Rectal smooth muscle tissue (tissue), 1 donor: ENCODE measurements around the gene UST.

Source experiments
- H3K27ac ChIP-seq: one replicate; pipeline ENCODE4 v1.7.0; 2013; ENCODE audit warnings: low read depth, low read length, inconsistent platforms
- H3K27me3 ChIP-seq: one replicate; pipeline ENCODE4 v1.7.0; 2013; ENCODE audit warnings: low read length; ENCODE audit not compliant: control insufficient read depth, insufficient read depth
- H3K36me3 ChIP-seq: one replicate; pipeline ENCODE4 v1.7.0; 2013; ENCODE audit warnings: low read length; ENCODE audit not compliant: control insufficient read depth, insufficient read depth
- H3K4me1 ChIP-seq: one replicate; pipeline ENCODE4 v1.7.0; 2013; ENCODE audit warnings: low read length; ENCODE audit not compliant: control insufficient read depth, insufficient read depth
- H3K4me3 ChIP-seq: one replicate; pipeline ENCODE4 v1.7.0; 2013; ENCODE audit warnings: low read length
- H3K9ac ChIP-seq: one replicate; pipeline ENCODE4 v1.7.0; 2013; ENCODE audit warnings: low read length

The UST gene

GRCh38 chr6:148800536-148800935, 53.7 kb downstream of the UST start:
- H3K27ac ChIP-seq: no peak overlapping the region
- no peaks in the 10 kb centered on the region for H3K27me3 ChIP-seq
- no peak overlapping the region for H3K9ac ChIP-seq
- no peaks in the 10 kb centered on the region for H3K4me1 ChIP-seq
- no peak overlapping the region for H3K4me3 ChIP-seq
- H3K36me3 ChIP-seq: no peaks in the 10 kb centered on the region

GRCh38 chr6:148803979-148804378, 57.1 kb downstream of the UST start:
- Histone ChIP-seq H3K36me3 (no peaks in the 10 kb centered on the region), H3K27ac (no peak overlapping the region), H3K4me1 (no peaks in the 10 kb centered on the region), H3K4me3 (no peak overlapping the region), H3K27me3 (no peaks in the 10 kb centered on the region), H3K9ac (no peak overlapping the region)

- no peak overlapping the region for H3K27ac ChIP-seq
- no peak overlapping the region for H3K9ac ChIP-seq
- no peaks in the 10 kb centered on the region for H3K4me1 ChIP-seq
- no peak overlapping the region for H3K4me3 ChIP-seq
- no peaks in the 10 kb centered on the region for H3K36me3 ChIP-seq
- no peaks in the 10 kb centered on the region for H3K27me3 ChIP-seq
Observed at GRCh38 chr6:148805777-148806176, 58.9 kb downstream of the UST start.

GRCh38 chr6:148807784-148808183, 61.0 kb downstream of the UST start:
- no peak overlapping the region for H3K27ac ChIP-seq
- no peak overlapping the region for H3K9ac ChIP-seq
- H3K36me3 ChIP-seq: no peaks in the 10 kb centered on the region

GRCh38 chr6:148808786-148809304, 62.0 kb downstream of the UST start:
- no peaks in the 10 kb centered on the region for H3K36me3 ChIP-seq
- no peak overlapping the region for H3K27ac ChIP-seq
- no peaks in the 10 kb centered on the region for H3K27me3 ChIP-seq

More at GRCh38 chr6:148807784-148808183, 61.0 kb downstream of the UST start:
- H3K4me3 ChIP-seq: no peak overlapping the region
- no peaks in the 10 kb centered on the region for H3K4me1 ChIP-seq
- no peaks in the 10 kb centered on the region for H3K27me3 ChIP-seq

GRCh38 chr6:148811459-148811858, 64.6 kb downstream of the UST start:
- Histone ChIP-seq H3K36me3 (no peaks in the 10 kb centered on the region), H3K4me3 (no peak overlapping the region), H3K27ac (no peak overlapping the region), H3K4me1 (no peaks in the 10 kb centered on the region), H3K9ac (no peak overlapping the region), H3K27me3 (no peaks in the 10 kb centered on the region)

More at GRCh38 chr6:148808786-148809304, 62.0 kb downstream of the UST start:
- H3K9ac ChIP-seq: no peak overlapping the region
- no peaks in the 10 kb centered on the region for H3K4me1 ChIP-seq
- no peak overlapping the region for H3K4me3 ChIP-seq

GRCh38 chr6:148814082-148814790, 67.4 kb downstream of the UST start:
- Histone ChIP-seq H3K4me1 (no peaks in the 10 kb centered on the region), H3K27ac (no peak overlapping the region), H3K4me3 (no peak overlapping the region), H3K36me3 (no peaks in the 10 kb centered on the region), H3K27me3 (no peaks in the 10 kb centered on the region), H3K9ac (no peak overlapping the region)

- no peak overlapping the region for H3K27ac ChIP-seq
- H3K4me3 ChIP-seq: no peak overlapping the region
- H3K27me3 ChIP-seq: no peaks in the 10 kb centered on the region
- no peaks in the 10 kb centered on the region for H3K36me3 ChIP-seq
- no peaks in the 10 kb centered on the region for H3K4me1 ChIP-seq
- H3K9ac ChIP-seq: no peak overlapping the region
Observed at GRCh38 chr6:148814869-148815268, 68.0 kb downstream of the UST start.

- no peak overlapping the region for H3K4me3 ChIP-seq
- H3K9ac ChIP-seq: no peak overlapping the region
- no peaks in the 10 kb centered on the region for H3K36me3 ChIP-seq
- no peak overlapping the region for H3K27ac ChIP-seq
- H3K4me1 ChIP-seq: no peaks in the 10 kb centered on the region
- H3K27me3 ChIP-seq: no peaks in the 10 kb centered on the region
Observed at GRCh38 chr6:148816117-148816516, 69.3 kb downstream of the UST start.

GRCh38 chr6:148817689-148818088, 70.9 kb downstream of the UST start:
- H3K27ac ChIP-seq: no peak overlapping the region
- H3K27me3 ChIP-seq: no peaks in the 10 kb centered on the region
- no peak overlapping the region for H3K9ac ChIP-seq
- H3K36me3 ChIP-seq: no peaks in the 10 kb centered on the region
- H3K4me3 ChIP-seq: no peak overlapping the region
- no peaks in the 10 kb centered on the region for H3K4me1 ChIP-seq

- Histone ChIP-seq H3K27me3 (no peaks in the 10 kb centered on the region), H3K9ac (no peak overlapping the region), H3K4me1 (no peaks in the 10 kb centered on the region), H3K36me3 (no peaks in the 10 kb centered on the region), H3K27ac (no peak overlapping the region), H3K4me3 (no peak overlapping the region)
Observed at GRCh38 chr6:148818939-148819575, 72.2 kb downstream of the UST start.

- no peak overlapping the region for H3K9ac ChIP-seq
- H3K27ac ChIP-seq: no peak overlapping the region
- no peaks in the 10 kb centered on the region for H3K36me3 ChIP-seq
- no peak overlapping the region for H3K4me3 ChIP-seq
- H3K4me1 ChIP-seq: no peaks in the 10 kb centered on the region
- H3K27me3 ChIP-seq: no peaks in the 10 kb centered on the region
Observed at GRCh38 chr6:148819852-148820251, 73.0 kb downstream of the UST start.

- H3K4me3 ChIP-seq: no peak overlapping the region
- H3K36me3 ChIP-seq: no peaks in the 10 kb centered on the region
- H3K4me1 ChIP-seq: no peaks in the 10 kb centered on the region
- H3K27ac ChIP-seq: no peak overlapping the region
- H3K9ac ChIP-seq: no peak overlapping the region
- no peaks in the 10 kb centered on the region for H3K27me3 ChIP-seq
Observed at GRCh38 chr6:148822819-148823218, 76.0 kb downstream of the UST start.
